ENCODE results near the gene PREX1. TPM values are rescaled to one million over a fixed set of nuclear protein-coding genes. Genes with fewer than 3 reads are reported as not detected.

PREX1 gene
- total RNA-seq, 2 donors from 2014 or later: 11.5 to 21.7 TPM

DNA sequence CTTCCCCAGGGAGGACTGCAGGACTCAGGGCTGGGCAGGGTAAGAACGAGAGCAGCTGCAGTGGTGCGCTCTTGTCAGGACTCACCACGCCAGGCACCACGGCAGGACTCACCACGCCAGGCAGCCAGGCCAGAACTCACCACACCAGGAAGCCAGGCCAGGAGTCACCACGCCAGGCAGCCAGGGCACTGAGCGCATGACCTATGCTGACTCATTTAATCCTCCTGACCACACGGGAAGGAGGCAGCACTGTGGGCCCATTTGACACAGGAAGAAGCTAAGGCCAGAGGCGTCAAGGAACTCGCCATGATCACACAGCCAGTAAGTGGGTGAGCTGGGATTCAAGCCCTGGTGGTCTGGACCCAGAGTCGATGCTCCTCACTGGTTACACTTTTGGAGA lies 189.3 kb downstream of the PREX1 start:
- no peak overlapping the region for H3K27ac ChIP-seq
- no peaks in the 10 kb centered on the region for H3K9me3 ChIP-seq
- no peak for DNase-seq (ENCODE audit: low spot score)
- TF ChIP-seq, protein P1, sequence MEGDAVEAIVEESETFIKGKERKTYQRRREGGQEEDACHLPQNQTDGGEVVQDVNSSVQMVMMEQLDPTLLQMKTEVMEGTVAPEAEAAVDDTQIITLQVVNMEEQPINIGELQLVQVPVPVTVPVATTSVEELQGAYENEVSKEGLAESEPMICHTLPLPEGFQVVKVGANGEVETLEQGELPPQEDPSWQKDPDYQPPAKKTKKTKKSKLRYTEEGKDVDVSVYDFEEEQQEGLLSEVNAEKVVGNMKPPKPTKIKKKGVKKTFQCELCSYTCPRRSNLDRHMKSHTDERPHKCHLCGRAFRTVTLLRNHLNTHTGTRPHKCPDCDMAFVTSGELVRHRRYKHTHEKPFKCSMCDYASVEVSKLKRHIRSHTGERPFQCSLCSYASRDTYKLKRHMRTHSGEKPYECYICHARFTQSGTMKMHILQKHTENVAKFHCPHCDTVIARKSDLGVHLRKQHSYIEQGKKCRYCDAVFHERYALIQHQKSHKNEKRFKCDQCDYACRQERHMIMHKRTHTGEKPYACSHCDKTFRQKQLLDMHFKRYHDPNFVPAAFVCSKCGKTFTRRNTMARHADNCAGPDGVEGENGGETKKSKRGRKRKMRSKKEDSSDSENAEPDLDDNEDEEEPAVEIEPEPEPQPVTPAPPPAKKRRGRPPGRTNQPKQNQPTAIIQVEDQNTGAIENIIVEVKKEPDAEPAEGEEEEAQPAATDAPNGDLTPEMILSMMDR (IDR thresholded peaks at IDR 0.05): no peak
- H3K27me3 ChIP-seq: no peaks in the 10 kb centered on the region
- no peak overlapping the region for H3K4me3 ChIP-seq
- H3K36me3 ChIP-seq: peaks cover 17% of the 10 kb centered on the region
- no peaks in the 10 kb centered on the region for H3K4me1 ChIP-seq

DNA sequence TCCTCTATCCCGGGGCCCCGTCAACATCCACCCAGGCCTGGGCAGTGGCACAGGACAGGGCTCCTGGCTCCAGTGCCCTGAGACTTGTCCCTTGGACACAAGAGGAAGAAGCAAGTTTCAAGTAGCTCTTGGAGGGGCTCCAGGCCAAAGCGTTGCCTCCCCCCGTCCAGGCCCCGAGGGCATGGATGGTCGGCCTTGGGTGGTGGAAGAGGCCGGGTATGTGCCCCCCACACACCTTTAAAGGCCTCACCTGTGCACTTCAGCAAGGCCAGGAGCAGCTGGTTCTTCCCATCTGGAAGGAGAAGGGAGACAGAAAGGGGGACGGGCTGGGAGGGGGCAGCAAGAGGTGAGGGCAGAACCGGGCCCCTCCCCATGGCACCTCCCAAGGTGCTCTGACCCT lies 190.3 kb downstream of the PREX1 start:
- no peak overlapping the region for H3K4me3 ChIP-seq
- no peaks in the 10 kb centered on the region for H3K27me3 ChIP-seq
- TF ChIP-seq, protein P1 (IDR thresholded peaks at IDR 0.05): no peak
- H3K9me3 ChIP-seq: no peaks in the 10 kb centered on the region
- no peaks in the 10 kb centered on the region for H3K4me1 ChIP-seq
- H3K27ac ChIP-seq: no peak overlapping the region
- no peak for DNase-seq (ENCODE audit: low spot score)
- H3K36me3 ChIP-seq: peaks cover 14% of the 10 kb centered on the region

DNA sequence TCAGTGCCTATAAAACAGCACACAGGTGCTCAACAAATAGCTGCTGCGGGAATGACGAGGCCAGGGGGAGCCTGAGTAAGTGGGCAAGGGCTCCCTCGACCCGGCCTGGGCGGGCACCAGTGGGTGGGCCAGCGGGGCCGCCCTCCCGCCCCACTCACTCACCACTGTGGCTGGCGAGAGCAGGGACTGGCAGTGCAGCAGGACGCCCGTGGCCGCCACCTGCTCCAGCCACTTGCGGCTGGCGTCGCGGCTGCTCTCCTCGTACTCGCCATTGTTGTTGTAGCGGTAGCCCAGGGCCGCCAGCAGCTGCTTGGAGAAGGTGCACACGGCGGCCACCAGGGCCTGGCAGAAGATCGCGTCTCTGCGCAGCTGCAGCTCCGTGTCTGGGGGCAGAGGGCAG lies 191.5 kb downstream of the PREX1 start:
- TF ChIP-seq, protein P1 (IDR thresholded peaks at IDR 0.05): no peak
- H3K4me3 ChIP-seq: no peak overlapping the region
- H3K4me1 ChIP-seq: no peaks in the 10 kb centered on the region
- no peaks in the 10 kb centered on the region for H3K27me3 ChIP-seq
- peaks cover 20% of the 10 kb centered on the region for H3K36me3 ChIP-seq
- no peak for DNase-seq (ENCODE audit: low spot score)
- no peaks in the 10 kb centered on the region for H3K9me3 ChIP-seq
- no peak overlapping the region for H3K27ac ChIP-seq

DNA sequence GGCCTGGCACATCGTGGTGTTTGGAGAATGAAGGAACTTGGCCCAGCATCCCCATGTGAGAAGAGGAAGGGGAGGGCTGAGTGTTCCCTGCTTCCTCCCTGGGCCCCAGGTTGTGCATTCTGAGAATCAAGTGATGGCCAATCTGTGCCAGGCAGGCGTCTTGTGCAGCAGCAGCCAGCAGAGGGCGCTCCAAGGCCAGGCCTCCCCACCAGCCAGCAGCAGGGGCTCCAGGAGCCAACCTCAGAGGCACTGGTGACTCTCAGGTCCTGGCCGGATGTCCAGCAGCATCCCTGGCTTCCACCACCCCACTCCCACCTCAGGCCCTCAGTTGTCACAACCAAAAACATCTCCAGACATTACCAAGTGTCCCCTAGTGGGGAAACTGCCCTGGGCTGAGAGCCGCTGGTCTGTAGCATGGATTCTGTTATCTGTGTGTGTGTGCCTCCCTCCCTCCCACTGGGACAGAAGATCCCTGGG lies 192.0 kb downstream of the PREX1 start:
- Histone ChIP-seq H3K9me3 (no peaks in the 10 kb centered on the region), H3K36me3 (peaks cover 24% of the 10 kb centered on the region), H3K27ac (no peak overlapping the region), H3K27me3 (no peaks in the 10 kb centered on the region), H3K4me3 (no peak overlapping the region), H3K4me1 (no peaks in the 10 kb centered on the region)
- DNase-seq (ENCODE audit: low spot score): no peak
- TF ChIP-seq, protein P1 (IDR thresholded peaks at IDR 0.05): peak in 1 of 2 donors; percentile 78

DNA sequence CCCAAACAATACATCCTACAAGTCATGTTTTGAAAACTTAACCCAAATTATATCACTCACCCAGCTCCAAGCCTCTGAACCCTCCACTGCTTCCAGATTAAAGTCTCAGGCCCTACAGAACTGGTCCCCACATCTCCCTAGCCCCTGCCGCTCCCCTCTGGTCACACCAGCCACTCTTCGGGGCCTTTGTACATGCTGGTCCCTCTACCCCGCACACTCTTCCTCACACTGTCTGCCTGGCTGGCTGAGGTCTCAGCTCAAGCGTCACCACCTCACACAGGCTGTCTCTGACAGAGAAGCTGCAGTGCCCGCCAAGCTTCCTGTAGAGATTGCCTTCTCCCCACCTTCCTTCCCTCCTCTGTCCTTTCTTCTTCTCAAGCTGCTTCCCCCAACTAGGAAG lies 192.4 kb downstream of the PREX1 start:
- H3K27me3 ChIP-seq: no peaks in the 10 kb centered on the region
- no peaks in the 10 kb centered on the region for H3K4me1 ChIP-seq
- TF ChIP-seq, protein P1 (IDR thresholded peaks at IDR 0.05): no peak
- H3K9me3 ChIP-seq: no peaks in the 10 kb centered on the region
- DNase-seq (ENCODE audit: low spot score): no peak
- peaks cover 29% of the 10 kb centered on the region for H3K36me3 ChIP-seq
- no peak overlapping the region for H3K4me3 ChIP-seq
- no peak overlapping the region for H3K27ac ChIP-seq

DNA sequence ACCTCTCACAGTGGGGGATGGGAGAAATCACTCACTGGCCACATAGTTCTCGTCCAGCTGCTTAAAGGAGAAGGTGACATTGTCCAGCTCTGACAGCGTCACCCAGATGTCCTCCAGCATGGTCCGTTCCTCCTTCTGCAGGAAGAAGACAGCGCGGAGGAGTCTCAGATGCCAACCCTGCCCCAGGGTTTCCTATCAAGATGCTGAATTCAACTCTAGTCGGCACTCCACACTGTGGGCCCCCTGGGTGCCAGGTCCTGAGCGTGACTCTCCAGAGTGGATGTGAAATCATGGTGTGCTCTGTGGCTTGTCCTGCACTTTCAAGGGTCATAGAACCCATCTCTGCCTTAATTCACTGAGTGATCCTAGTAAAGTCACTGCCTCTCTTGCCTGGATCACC lies 193.2 kb downstream of the PREX1 start:
- TF ChIP-seq, protein P1 (IDR thresholded peaks at IDR 0.05): no peak
- no peaks in the 10 kb centered on the region for H3K4me1 ChIP-seq
- DNase-seq (ENCODE audit: low spot score): no peak
- H3K4me3 ChIP-seq: no peak overlapping the region
- H3K27ac ChIP-seq: no peak overlapping the region
- H3K36me3 ChIP-seq: peaks cover 33% of the 10 kb centered on the region
- no peaks in the 10 kb centered on the region for H3K9me3 ChIP-seq
- no peaks in the 10 kb centered on the region for H3K27me3 ChIP-seq
